Large intestine (tissue), 3 donors: Measurements from ENCODE around the gene CNTNAP2. TPM values are rescaled to one million over a fixed set of nuclear protein-coding genes. Genes with fewer than 3 reads are reported as not detected.
A peak's percentile ranks its signal among the peaks of the same experiment; 100 is the strongest.

Experiments
- DNase-seq, 2 donors: peaks; one replicate each; pipeline versions ENCODE4 v3.0.0 to v3.0.0-alpha.2; 2013
- H3K27ac ChIP-seq: one replicate; pipeline ENCODE4 v1.5.1; 2013; ENCODE audit warnings: low read length
- H3K27me3 ChIP-seq: 2 replicates; pipeline ENCODE4 v1.6.1; 2013; ENCODE audit warnings: low read length; ENCODE audit not compliant: control insufficient read depth, insufficient read depth
- H3K36me3 ChIP-seq: 2 replicates; pipeline ENCODE4 v1.6.1; 2013; ENCODE audit warnings: low read length; ENCODE audit not compliant: control insufficient read depth, insufficient read depth
- H3K4me1 ChIP-seq: one replicate; pipeline ENCODE4 v1.6.1; 2013; ENCODE audit warnings: low read length; ENCODE audit not compliant: control insufficient read depth, insufficient read depth
- H3K4me3 ChIP-seq: one replicate; pipeline ENCODE4 v1.5.1; 2013; ENCODE audit warnings: low read length
- H3K9me3 ChIP-seq: one replicate; pipeline ENCODE4 v1.6.1; 2013; ENCODE audit warnings: mild to moderate bottlenecking, low read depth, low read length, moderate library complexity; ENCODE audit not compliant: control insufficient read depth
- WGBS: methylation state at CpG from one replicate; pipeline ENCODE4 v1.1.5; 2013; ENCODE audit warnings: low lambda C conversion rate; ENCODE audit not compliant: insufficient coverage; 5-methylcytosine and 5-hydroxymethylcytosine counted together
- polyA plus RNA-seq: library from polyadenylated mRNA; unstranded; fragments of 120-200 nt; gene quantifications from one replicate; pipeline ENCODE4 v1.2.1, GENCODE V29; 2013

CNTNAP2 gene
- polyA plus RNA-seq, 1 donor = 12.9 TPM

- H3K4me3 ChIP-seq = no peak overlapping the region
Observed at GRCh38 chr7:148209643-148210190, 2093.1 kb downstream of the CNTNAP2 start.

GRCh38 chr7:148210804-148211325, 2094.3 kb downstream of the CNTNAP2 start:
- H3K4me1 ChIP-seq = peaks cover 17% of the 10 kb centered on the region
- no peaks in the 10 kb centered on the region for H3K9me3 ChIP-seq
- DNase-seq = peak in 1 of 2 donors; percentile 62
- H3K36me3 ChIP-seq = no peaks in the 10 kb centered on the region
- no peaks in the 10 kb centered on the region for H3K27me3 ChIP-seq
- 63% methylated on average over 3 of the region's 3 CpGs for WGBS
- H3K4me3 ChIP-seq = no peak overlapping the region
- H3K27ac ChIP-seq = peak overlapping the region; percentile 40

More at GRCh38 chr7:148209643-148210190, 2093.1 kb downstream of the CNTNAP2 start:
- no peaks in the 10 kb centered on the region for H3K36me3 ChIP-seq
- WGBS = 100% methylated on average over 1 of the region's 6 CpGs
- H3K27ac ChIP-seq = peak overlapping the region; percentile 40
- no peaks in the 10 kb centered on the region for H3K9me3 ChIP-seq
- no peaks in the 10 kb centered on the region for H3K27me3 ChIP-seq
- DNase-seq = peak in 1 of 2 donors; percentile 66
- H3K4me1 ChIP-seq = peaks cover 17% of the 10 kb centered on the region

- H3K9me3 ChIP-seq = no peaks in the 10 kb centered on the region
- no peak for DNase-seq
- no peak overlapping the region for H3K27ac ChIP-seq
- no peaks in the 10 kb centered on the region for H3K36me3 ChIP-seq
- no peak overlapping the region for H3K4me3 ChIP-seq
- peaks cover 17% of the 10 kb centered on the region for H3K4me1 ChIP-seq
- H3K27me3 ChIP-seq = no peaks in the 10 kb centered on the region
Observed at GRCh38 chr7:148211740-148212151, 2095.1 kb downstream of the CNTNAP2 start.

- Histone ChIP-seq H3K36me3 (no peaks in the 10 kb centered on the region), H3K27me3 (no peaks in the 10 kb centered on the region), H3K4me3 (no peak overlapping the region), H3K9me3 (no peaks in the 10 kb centered on the region), H3K4me1 (peaks cover 17% of the 10 kb centered on the region), H3K27ac (no peak overlapping the region)
- no peak for DNase-seq
- no CpG with 5 or more reads among the region's 3 CpGs for WGBS
Observed at GRCh38 chr7:148212731-148213130, 2096.1 kb downstream of the CNTNAP2 start.

- no peaks in the 10 kb centered on the region for H3K9me3 ChIP-seq
- H3K36me3 ChIP-seq = no peaks in the 10 kb centered on the region
- H3K27ac ChIP-seq = no peak overlapping the region
- no peak for DNase-seq
- no peaks in the 10 kb centered on the region for H3K27me3 ChIP-seq
- H3K4me3 ChIP-seq = no peak overlapping the region
- H3K4me1 ChIP-seq = peaks cover 17% of the 10 kb centered on the region
- WGBS = no CpG with 5 or more reads among the region's 4 CpGs
Observed at GRCh38 chr7:148214101-148214500, 2097.5 kb downstream of the CNTNAP2 start.

- Histone ChIP-seq H3K4me3 (no peak overlapping the region), H3K27ac (no peak overlapping the region), H3K4me1 (no peaks in the 10 kb centered on the region), H3K27me3 (no peaks in the 10 kb centered on the region), H3K9me3 (no peaks in the 10 kb centered on the region), H3K36me3 (no peaks in the 10 kb centered on the region)
- no CpG with 5 or more reads among the region's 4 CpGs for WGBS
- DNase-seq = no peak
Observed at GRCh38 chr7:148218603-148219002, 2102.0 kb downstream of the CNTNAP2 start.

GRCh38 chr7:148222721-148223120, 2106.1 kb downstream of the CNTNAP2 start:
- H3K4me3 ChIP-seq = no peak overlapping the region
- no CpG with 5 or more reads among the region's 5 CpGs for WGBS
- H3K36me3 ChIP-seq = no peaks in the 10 kb centered on the region
- H3K27me3 ChIP-seq = no peaks in the 10 kb centered on the region
- H3K9me3 ChIP-seq = no peaks in the 10 kb centered on the region
- no peaks in the 10 kb centered on the region for H3K4me1 ChIP-seq
- no peak overlapping the region for H3K27ac ChIP-seq
- peak in 1 of 2 donors; percentile 9 for DNase-seq

- Histone ChIP-seq H3K27me3 (no peaks in the 10 kb centered on the region), H3K36me3 (no peaks in the 10 kb centered on the region), H3K4me3 (no peak overlapping the region), H3K27ac (no peak overlapping the region), H3K9me3 (no peaks in the 10 kb centered on the region), H3K4me1 (no peaks in the 10 kb centered on the region)
- WGBS = 83% methylated on average over 1 of the region's 1 CpG
- DNase-seq = no peak
Observed at GRCh38 chr7:148223160-148223559, 2106.6 kb downstream of the CNTNAP2 start.

GRCh38 chr7:148223738-148224137, 2107.1 kb downstream of the CNTNAP2 start:
- no peaks in the 10 kb centered on the region for H3K9me3 ChIP-seq
- no peaks in the 10 kb centered on the region for H3K27me3 ChIP-seq
- no peak overlapping the region for H3K4me3 ChIP-seq
- H3K27ac ChIP-seq = no peak overlapping the region
- H3K4me1 ChIP-seq = no peaks in the 10 kb centered on the region
- H3K36me3 ChIP-seq = no peaks in the 10 kb centered on the region
- WGBS = no CpG with 5 or more reads among the region's 3 CpGs
- no peak for DNase-seq

GRCh38 chr7:148230296-148230695, 2113.7 kb downstream of the CNTNAP2 start:
- WGBS = no CpG with 5 or more reads among the region's 3 CpGs
- no peaks in the 10 kb centered on the region for H3K9me3 ChIP-seq
- H3K27me3 ChIP-seq = no peaks in the 10 kb centered on the region
- H3K36me3 ChIP-seq = no peaks in the 10 kb centered on the region
- DNase-seq = no peak
- H3K27ac ChIP-seq = no peak overlapping the region
- H3K4me3 ChIP-seq = no peak overlapping the region
- H3K4me1 ChIP-seq = no peaks in the 10 kb centered on the region

GRCh38 chr7:148230883-148231282, 2114.3 kb downstream of the CNTNAP2 start:
- Histone ChIP-seq H3K27me3 (no peaks in the 10 kb centered on the region), H3K27ac (no peak overlapping the region), H3K36me3 (no peaks in the 10 kb centered on the region), H3K9me3 (no peaks in the 10 kb centered on the region), H3K4me3 (no peak overlapping the region), H3K4me1 (no peaks in the 10 kb centered on the region)
- no peak for DNase-seq
- WGBS = 100% methylated on average over 1 of the region's 4 CpGs
